Activated T-helper 2 cell treated with anti-CD3 and anti-CD28 coated beads, Interferon-gamma antibody, Interleukin-2, Interleukin-4, amounts not matched to agents 10 μg/mL and 5 μg/mL and 100 μg/mL, durations not matched to agents 14 hours and 24 hours and 36 hours (primary cell): Measurements from ENCODE around the gene POU6F2. TPM values are rescaled to one million over a fixed set of nuclear protein-coding genes. Genes with fewer than 3 reads are reported as not detected.

Experiments used
- DNase-seq: peaks from one replicate; pipeline ENCODE4 v3.0.0; 2021; ENCODE audit warnings: low spot score
- H3K27ac Mint-ChIP-seq: one replicate; pipeline ENCODE4 v1.8.0; 2021; ENCODE audit warnings: mixed read lengths
- H3K27me3 Mint-ChIP-seq: one replicate; pipeline ENCODE4 v1.8.0; 2021; ENCODE audit warnings: low read depth, mixed read lengths
- H3K36me3 Mint-ChIP-seq: one replicate; pipeline ENCODE4 v1.8.0; 2021; ENCODE audit warnings: low read depth, mixed read lengths
- H3K4me1 Mint-ChIP-seq: one replicate; pipeline ENCODE4 v1.8.0; 2021; ENCODE audit warnings: low read depth, mixed read lengths
- H3K4me3 Mint-ChIP-seq: one replicate; pipeline ENCODE4 v1.8.0; 2021; ENCODE audit warnings: low read depth, mild to moderate bottlenecking, moderate library complexity, mixed read lengths
- H3K9me3 Mint-ChIP-seq: one replicate; pipeline ENCODE4 v1.8.0; 2021; ENCODE audit warnings: mixed read lengths
- intact Hi-C: fragments of 100-400 bp; cut with micrococcal nuclease; formaldehyde crosslinking; loops from one replicate; pipeline ENCODE4 v1.15.1; 2023
- total RNA-seq: library from RNA; stranded (reverse); gene quantifications from 2 replicates; pipeline ENCODE4 v1.2.3, GENCODE V29; 2022

Gene POU6F2
- total RNA-seq, 1 donor from 2014 or later: 0.27 TPM

GRCh38 chr7:39509912-39510311, 532.2 kb downstream of the POU6F2 start:
- H3K4me1 Mint-ChIP-seq: peaks cover 9% of the 10 kb centered on the region
- peaks cover 7% of the 10 kb centered on the region for H3K27me3 Mint-ChIP-seq
- no peak overlapping the region for H3K4me3 Mint-ChIP-seq
- intact Hi-C loops: no loop called here
- DNase-seq: no peak
- no peak overlapping the region for H3K27ac Mint-ChIP-seq
- H3K36me3 Mint-ChIP-seq: no peaks in the 10 kb centered on the region
- no peaks in the 10 kb centered on the region for H3K9me3 Mint-ChIP-seq

GRCh38 chr7:39510864-39511354, 533.2 kb downstream of the POU6F2 start:
- H3K9me3 Mint-ChIP-seq: no peaks in the 10 kb centered on the region
- H3K4me3 Mint-ChIP-seq: no peak overlapping the region
- no peak overlapping the region for H3K27ac Mint-ChIP-seq
- DNase-seq: no peak
- intact Hi-C loops: no loop called here
- H3K4me1 Mint-ChIP-seq: peaks cover 9% of the 10 kb centered on the region
- no peaks in the 10 kb centered on the region for H3K36me3 Mint-ChIP-seq
- H3K27me3 Mint-ChIP-seq: peaks cover 6% of the 10 kb centered on the region

GRCh38 chr7:39515534-39516228, 538.0 kb downstream of the POU6F2 start:
- intact Hi-C loops: no loop called here
- DNase-seq: no peak
- no peaks in the 10 kb centered on the region for H3K9me3 Mint-ChIP-seq

GRCh38 chr7:39516498-39516897, 538.8 kb downstream of the POU6F2 start:
- H3K9me3 Mint-ChIP-seq: no peaks in the 10 kb centered on the region
- H3K36me3 Mint-ChIP-seq: no peaks in the 10 kb centered on the region
- H3K27ac Mint-ChIP-seq: no peak overlapping the region
- no peak for DNase-seq
- H3K27me3 Mint-ChIP-seq: peaks cover 8% of the 10 kb centered on the region
- intact Hi-C loops: no loop called here
- no peak overlapping the region for H3K4me3 Mint-ChIP-seq
- no peaks in the 10 kb centered on the region for H3K4me1 Mint-ChIP-seq

More at GRCh38 chr7:39515534-39516228, 538.0 kb downstream of the POU6F2 start:
- H3K27ac Mint-ChIP-seq: no peak overlapping the region
- peaks cover 8% of the 10 kb centered on the region for H3K27me3 Mint-ChIP-seq
- H3K4me3 Mint-ChIP-seq: no peak overlapping the region
- H3K4me1 Mint-ChIP-seq: peaks cover 2% of the 10 kb centered on the region
- no peaks in the 10 kb centered on the region for H3K36me3 Mint-ChIP-seq

- Mint-ChIP-seq H3K27me3 (peaks cover 10% of the 10 kb centered on the region), H3K4me3 (no peak overlapping the region), H3K4me1 (no peaks in the 10 kb centered on the region), H3K36me3 (no peaks in the 10 kb centered on the region), H3K27ac (no peak overlapping the region), H3K9me3 (no peaks in the 10 kb centered on the region)
- DNase-seq: no peak
- intact Hi-C loops: no loop called here
Measured at GRCh38 chr7:39517240-39517639, 539.5 kb downstream of the POU6F2 start.

Other genes starting within 250 kb of the POU6F2 start
- gene VPS41, start 68.7 kb upstream of the POU6F2 start, total RNA-seq: 59.9 and 63.6 TPM in 2 replicates